Left ventricle myocardium inferior (tissue), 1 donor: ENCODE data around the gene SLIT3. TPM values are rescaled to one million over a fixed set of nuclear protein-coding genes. Genes with fewer than 3 reads are reported as not detected.

ENCODE experiments used
- DNase-seq: peaks from one replicate; pipeline ENCODE4 v3.0.0-alpha.2; 2020
- H3K27ac ChIP-seq: fragments of 200-600 bp; replicated peaks from 2 replicates; pipeline ENCODE4 v1.8.0; 2021
- H3K27me3 ChIP-seq: fragments of 200-600 bp; 2 replicates; pipeline ENCODE4 v1.8.0; 2021; ENCODE audit warnings: low read depth
- H3K36me3 ChIP-seq: fragments of 200-600 bp; 2 replicates; pipeline ENCODE4 v1.8.0; 2021
- H3K4me1 ChIP-seq: fragments of 200-600 bp; 2 replicates; pipeline ENCODE4 v1.8.0; 2021
- H3K4me3 ChIP-seq: fragments of 200-600 bp; 2 replicates; pipeline ENCODE4 v1.8.0; 2021; ENCODE audit warnings: mild to moderate bottlenecking, moderate library complexity
- H3K9me3 ChIP-seq: fragments of 200-600 bp; replicated peaks from 2 replicates; pipeline ENCODE4 v1.8.0; 2021
- intact Hi-C: fragments of 100-400 bp; cut with micrococcal nuclease; formaldehyde crosslinking; loops from one replicate; pipeline ENCODE4 v1.11.0; 2022
- total RNA-seq: library from RNA; stranded (reverse); fragmentation: NEBNext Ultra II Directional; extraction: Animal tissue kit (Norgen Biotek cat#: 25700); gene quantifications from one replicate; pipeline ENCODE4 v1.2.1, GENCODE V29; 2021
- TF ChIP-seq, protein P1 (sequence below): fragments of 200-600 bp; IDR thresholded peaks from 2 replicates; pipeline ENCODE4 v1.8.0; 2021; ENCODE audit warnings: antibody characterized with exemption, mild to moderate bottlenecking, borderline replicate concordance
- donor health status: DM: no; HTN: yes; CAD: no; lungs with severe emphysema.

Gene SLIT3
- total RNA-seq, 1 donor from 2014 or later: 22.7 TPM

DNA sequence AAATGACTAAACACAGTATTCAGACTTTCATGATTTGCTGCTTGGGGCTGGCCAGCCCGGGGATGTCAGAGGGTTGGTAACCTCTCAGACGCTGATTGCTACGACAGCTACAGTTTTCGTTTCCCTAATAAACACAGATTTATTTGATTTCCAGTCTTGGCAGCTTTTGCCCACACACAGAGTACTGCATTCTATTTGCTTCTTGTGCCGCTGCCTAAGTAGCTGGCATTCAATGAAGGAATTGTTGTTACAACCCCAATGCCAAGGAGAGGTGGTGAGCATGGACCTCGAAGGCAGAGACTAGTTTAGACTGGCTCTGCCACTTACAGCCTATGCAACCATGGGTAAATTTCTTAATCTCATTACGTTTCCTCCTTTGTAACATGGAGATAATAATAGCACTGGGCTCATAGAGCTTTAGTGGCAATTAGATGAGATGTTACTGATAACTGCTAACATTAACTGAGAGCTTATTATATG is 474.7 kb downstream of the SLIT3 start:
- intact Hi-C loops: no loop called here
- no peaks in the 10 kb centered on the region for H3K9me3 ChIP-seq
- TF ChIP-seq, protein P1, sequence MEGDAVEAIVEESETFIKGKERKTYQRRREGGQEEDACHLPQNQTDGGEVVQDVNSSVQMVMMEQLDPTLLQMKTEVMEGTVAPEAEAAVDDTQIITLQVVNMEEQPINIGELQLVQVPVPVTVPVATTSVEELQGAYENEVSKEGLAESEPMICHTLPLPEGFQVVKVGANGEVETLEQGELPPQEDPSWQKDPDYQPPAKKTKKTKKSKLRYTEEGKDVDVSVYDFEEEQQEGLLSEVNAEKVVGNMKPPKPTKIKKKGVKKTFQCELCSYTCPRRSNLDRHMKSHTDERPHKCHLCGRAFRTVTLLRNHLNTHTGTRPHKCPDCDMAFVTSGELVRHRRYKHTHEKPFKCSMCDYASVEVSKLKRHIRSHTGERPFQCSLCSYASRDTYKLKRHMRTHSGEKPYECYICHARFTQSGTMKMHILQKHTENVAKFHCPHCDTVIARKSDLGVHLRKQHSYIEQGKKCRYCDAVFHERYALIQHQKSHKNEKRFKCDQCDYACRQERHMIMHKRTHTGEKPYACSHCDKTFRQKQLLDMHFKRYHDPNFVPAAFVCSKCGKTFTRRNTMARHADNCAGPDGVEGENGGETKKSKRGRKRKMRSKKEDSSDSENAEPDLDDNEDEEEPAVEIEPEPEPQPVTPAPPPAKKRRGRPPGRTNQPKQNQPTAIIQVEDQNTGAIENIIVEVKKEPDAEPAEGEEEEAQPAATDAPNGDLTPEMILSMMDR: no peak
- peaks cover 35% of the 10 kb centered on the region for H3K4me1 ChIP-seq
- no peaks in the 10 kb centered on the region for H3K36me3 ChIP-seq
- no peak overlapping the region for H3K4me3 ChIP-seq
- no peaks in the 10 kb centered on the region for H3K27me3 ChIP-seq
- no peak overlapping the region for H3K27ac ChIP-seq
- no peak for DNase-seq

DNA sequence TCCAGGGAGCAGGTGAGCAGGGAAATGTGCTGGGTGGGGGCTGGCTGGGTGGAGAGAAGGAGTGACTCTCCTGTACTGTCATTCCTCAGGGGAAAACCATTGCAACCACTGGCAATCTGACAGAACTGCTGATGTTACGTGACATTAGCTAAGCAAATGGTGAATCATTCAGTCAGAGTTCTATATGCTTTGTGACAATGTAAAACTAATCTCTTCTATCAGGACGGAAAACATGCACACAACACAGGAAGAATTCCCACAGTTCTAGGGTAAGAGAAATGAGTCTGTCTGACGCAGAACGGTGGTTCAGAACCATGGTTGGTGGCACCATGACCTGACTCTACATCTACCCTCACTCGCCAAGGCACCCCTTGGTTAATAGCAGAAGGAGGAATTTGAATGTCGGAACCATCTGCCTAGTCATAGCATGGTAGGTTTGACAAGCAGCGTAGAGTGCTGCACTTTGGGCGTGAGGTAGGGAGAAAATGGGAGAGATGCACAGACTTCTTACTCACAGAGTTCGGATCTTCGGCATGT is 478.1 kb downstream of the SLIT3 start:
- no peaks in the 10 kb centered on the region for H3K9me3 ChIP-seq
- H3K27me3 ChIP-seq: no peaks in the 10 kb centered on the region
- H3K4me1 ChIP-seq: peaks cover 34% of the 10 kb centered on the region
- TF ChIP-seq, protein P1: no peak
- DNase-seq: no peak
- H3K36me3 ChIP-seq: no peaks in the 10 kb centered on the region
- H3K27ac ChIP-seq: no peak overlapping the region
- intact Hi-C loops: no loop called here
- no peak overlapping the region for H3K4me3 ChIP-seq

DNA sequence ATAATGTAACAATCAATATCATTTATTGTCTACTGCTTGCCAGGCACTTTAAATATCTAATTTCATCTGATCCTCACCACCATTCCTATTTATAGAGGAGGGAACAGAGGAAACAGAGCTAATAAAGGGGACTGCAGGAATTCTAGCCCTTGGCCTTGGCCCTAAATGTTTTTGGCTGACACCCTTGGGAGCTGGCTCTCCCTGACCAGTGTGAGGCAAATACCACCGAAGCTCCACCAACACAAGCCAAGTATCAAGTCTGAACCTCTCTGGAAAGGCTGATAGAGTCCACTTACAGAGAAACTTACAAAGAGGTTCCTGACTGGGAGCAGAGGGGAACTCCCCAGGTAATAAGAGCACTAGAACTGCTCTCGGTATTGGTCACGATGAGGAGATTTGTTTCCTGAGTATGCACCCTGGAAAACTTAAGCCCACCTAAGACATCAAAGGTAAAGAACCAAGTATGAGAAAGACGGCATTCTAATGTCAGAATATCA is 478.6 kb downstream of the SLIT3 start:
- Histone ChIP-seq H3K36me3 (no peaks in the 10 kb centered on the region), H3K4me1 (peaks cover 34% of the 10 kb centered on the region), H3K9me3 (no peaks in the 10 kb centered on the region), H3K27me3 (no peaks in the 10 kb centered on the region), H3K27ac (peak overlapping the region; percentile 19), H3K4me3 (no peak overlapping the region)
- TF ChIP-seq, protein P1: no peak
- no peak for DNase-seq
- intact Hi-C loops: no loop called here

DNA sequence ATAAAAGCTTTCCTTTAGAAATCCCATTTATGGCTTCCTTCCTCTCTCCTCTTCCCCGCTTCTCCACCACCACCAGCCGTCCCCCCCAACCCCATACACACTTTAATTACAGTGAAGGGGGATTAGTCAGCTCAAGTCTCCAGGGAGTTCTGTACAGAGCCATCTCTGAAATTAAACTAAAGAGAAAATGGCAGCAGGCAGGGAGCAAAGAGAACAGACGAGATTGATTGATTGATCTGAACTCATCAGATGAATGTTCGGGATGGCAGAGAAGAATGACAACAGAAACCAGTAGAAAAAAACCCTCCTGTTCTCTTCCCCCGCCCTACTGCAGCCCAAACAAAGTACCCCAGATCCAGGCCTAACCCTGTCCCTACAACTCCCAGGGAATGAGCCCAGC is 480.1 kb downstream of the SLIT3 start:
- no peak for DNase-seq
- Histone ChIP-seq H3K27me3 (no peaks in the 10 kb centered on the region), H3K4me3 (no peak overlapping the region), H3K4me1 (peaks cover 34% of the 10 kb centered on the region), H3K9me3 (no peaks in the 10 kb centered on the region), H3K27ac (no peak overlapping the region), H3K36me3 (no peaks in the 10 kb centered on the region)
- intact Hi-C loops: no loop called here
- TF ChIP-seq, protein P1: no peak

DNA sequence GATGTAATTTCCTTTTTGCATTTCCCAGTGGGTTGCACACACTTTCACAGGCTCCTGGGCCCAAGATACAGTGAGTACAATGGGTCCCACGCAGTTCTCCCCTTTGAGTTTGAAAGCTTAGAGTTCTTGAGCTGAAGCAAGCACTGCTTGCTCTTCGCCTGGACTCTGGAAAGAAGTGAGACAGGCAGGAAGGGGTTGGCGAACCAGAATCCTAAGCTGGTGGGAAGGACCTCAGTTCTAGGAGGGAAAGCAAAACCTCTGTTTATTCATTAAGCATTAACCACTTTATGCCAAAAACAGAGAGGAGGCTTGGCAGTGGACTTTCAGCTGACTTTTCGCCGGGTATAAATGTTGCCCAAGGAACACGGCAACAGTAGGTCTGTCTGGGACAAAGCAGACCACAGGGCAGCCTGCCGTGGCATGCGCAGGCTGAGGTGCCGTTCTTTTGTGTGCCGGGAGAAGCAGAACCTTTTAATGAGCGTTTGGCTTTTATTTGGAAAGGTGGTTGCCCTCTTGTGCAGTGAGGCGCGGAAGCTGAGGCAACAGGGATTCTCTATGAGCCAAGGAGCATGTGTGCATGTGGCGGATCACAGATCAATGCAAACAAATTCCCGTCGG is 481.8 kb downstream of the SLIT3 start:
- Histone ChIP-seq H3K4me3 (no peak overlapping the region), H3K36me3 (no peaks in the 10 kb centered on the region), H3K4me1 (peaks cover 37% of the 10 kb centered on the region), H3K27me3 (no peaks in the 10 kb centered on the region), H3K27ac (no peak overlapping the region), H3K9me3 (no peaks in the 10 kb centered on the region)
- TF ChIP-seq, protein P1: no peak
- no peak for DNase-seq
- intact Hi-C loops: no loop called here
